Omental fat pad (tissue), 4 donors: Measurements from ENCODE around the gene WDR38. TPM values are rescaled to one million over a fixed set of nuclear protein-coding genes. Genes with fewer than 3 reads are reported as not detected.

Experiments used
- ATAC-seq: fragments of 150-250 bp; one replicate; pipeline ENCODE4 v1.9.1; 2016; ENCODE audit warnings: mild to moderate bottlenecking, moderate library complexity; ENCODE audit not compliant: low FRiP score
- DNase-seq: peaks from one replicate; pipeline ENCODE4 v3.0.0-alpha.2; 2019; ENCODE audit warnings: low spot score
- total RNA-seq, 4 donors: library from RNA; depleted of rRNA; stranded (reverse); fragments of >200 nt; gene quantifications; one replicate each; pipeline ENCODE4 v1.1.0, GENCODE V29; 2016
- TF ChIP-seq, protein P1 (sequence below), 3 donors: fragments of 450-650 bp; IDR thresholded peaks; one replicate each; pipeline ENCODE4 v1.5.1; 2016 to 2017; ENCODE audit warnings: antibody characterized with exemption in 3 of 3, mild to moderate bottlenecking in 3 of 3, moderate library complexity in 2 of 3

WDR38 gene
- total RNA-seq, 4 donors from 2014 or later, result 0.36 TPM; not detected in 3

DNA sequence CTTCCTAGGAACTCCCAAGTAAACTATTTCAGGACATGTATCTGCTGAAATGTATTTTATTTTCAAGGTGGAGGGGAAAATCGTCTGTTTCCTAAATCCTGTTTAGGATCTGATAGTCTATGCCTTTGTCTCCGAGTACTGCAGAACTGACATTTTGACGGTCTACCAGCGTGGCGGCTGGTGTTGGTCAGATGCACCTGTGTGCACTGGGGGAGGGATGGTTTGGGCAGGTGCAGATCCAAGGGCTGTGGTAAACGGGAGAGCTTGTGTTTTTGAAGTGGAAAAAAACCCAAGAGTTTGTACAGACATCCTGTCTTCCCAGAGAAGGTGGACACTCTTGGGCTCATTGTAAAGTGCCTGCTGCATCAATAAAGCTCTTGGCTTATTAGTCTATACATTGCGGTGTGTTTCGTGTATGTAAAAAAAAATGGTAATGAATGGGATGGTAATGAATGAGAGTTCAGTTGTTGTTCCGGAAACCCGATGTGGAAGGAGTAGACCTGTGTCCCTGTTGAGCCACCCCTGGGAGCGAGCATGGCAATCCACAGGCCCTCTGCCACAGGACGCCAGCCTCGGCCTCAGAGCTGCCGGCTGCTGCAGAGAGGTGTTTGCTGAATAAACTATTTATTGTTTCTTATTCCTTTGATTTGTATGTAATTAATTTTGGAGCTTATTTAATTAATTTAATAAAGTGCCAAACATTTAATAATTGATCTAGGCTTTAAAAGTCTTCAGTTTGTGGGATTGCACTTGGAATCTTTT lies 23.9 kb downstream of the WDR38 start:
- DNase-seq (no peak), ATAC-seq (no peak)
- TF ChIP-seq, protein P1, sequence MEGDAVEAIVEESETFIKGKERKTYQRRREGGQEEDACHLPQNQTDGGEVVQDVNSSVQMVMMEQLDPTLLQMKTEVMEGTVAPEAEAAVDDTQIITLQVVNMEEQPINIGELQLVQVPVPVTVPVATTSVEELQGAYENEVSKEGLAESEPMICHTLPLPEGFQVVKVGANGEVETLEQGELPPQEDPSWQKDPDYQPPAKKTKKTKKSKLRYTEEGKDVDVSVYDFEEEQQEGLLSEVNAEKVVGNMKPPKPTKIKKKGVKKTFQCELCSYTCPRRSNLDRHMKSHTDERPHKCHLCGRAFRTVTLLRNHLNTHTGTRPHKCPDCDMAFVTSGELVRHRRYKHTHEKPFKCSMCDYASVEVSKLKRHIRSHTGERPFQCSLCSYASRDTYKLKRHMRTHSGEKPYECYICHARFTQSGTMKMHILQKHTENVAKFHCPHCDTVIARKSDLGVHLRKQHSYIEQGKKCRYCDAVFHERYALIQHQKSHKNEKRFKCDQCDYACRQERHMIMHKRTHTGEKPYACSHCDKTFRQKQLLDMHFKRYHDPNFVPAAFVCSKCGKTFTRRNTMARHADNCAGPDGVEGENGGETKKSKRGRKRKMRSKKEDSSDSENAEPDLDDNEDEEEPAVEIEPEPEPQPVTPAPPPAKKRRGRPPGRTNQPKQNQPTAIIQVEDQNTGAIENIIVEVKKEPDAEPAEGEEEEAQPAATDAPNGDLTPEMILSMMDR (IDR thresholded peaks at IDR 0.05), result no peak

DNA sequence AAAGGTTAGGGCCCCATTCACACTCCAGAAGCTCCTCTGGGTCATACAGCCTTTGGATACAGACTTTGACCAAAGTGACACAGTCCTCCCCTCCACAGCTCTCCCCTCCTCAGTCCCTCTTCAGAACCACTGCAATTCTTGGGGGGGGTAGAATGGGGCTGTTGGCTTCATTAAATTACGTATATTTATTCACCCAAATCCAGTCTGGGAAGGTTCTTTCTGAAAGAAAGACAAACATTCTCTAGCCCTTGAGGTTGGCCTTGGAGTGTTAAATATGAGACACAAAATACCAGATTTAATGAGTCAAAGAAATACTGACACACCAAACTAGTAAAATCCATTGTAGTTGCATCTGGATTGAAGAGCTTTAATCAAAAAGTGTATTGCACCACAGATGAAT lies 24.8 kb downstream of the WDR38 start:
- no peak for ATAC-seq
- TF ChIP-seq, protein P1 (IDR thresholded peaks at IDR 0.05), result no peak
- DNase-seq, result no peak

DNA sequence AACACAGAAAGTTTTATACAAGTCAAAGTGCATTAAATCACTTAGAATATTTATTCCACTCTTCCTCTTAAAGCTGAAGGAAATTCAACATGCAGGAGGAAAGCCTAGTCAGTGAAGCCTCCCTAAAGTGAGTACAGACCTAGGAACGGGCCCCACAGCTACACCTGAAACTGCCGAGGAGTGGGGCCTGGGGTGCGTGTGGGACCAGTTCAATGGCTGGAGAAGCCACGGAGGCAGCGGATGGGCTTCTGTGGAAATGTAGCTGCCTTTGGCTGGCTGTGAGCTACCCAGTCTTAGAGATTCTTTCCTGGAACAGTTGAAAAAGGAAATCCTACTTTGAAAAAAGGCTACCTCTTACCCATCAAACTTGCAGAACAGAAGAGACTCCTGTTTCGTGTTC lies 25.3 kb downstream of the WDR38 start:
- DNase-seq (no peak), ATAC-seq (no peak)
- TF ChIP-seq, protein P1 (IDR thresholded peaks at IDR 0.05), result no peak

DNA sequence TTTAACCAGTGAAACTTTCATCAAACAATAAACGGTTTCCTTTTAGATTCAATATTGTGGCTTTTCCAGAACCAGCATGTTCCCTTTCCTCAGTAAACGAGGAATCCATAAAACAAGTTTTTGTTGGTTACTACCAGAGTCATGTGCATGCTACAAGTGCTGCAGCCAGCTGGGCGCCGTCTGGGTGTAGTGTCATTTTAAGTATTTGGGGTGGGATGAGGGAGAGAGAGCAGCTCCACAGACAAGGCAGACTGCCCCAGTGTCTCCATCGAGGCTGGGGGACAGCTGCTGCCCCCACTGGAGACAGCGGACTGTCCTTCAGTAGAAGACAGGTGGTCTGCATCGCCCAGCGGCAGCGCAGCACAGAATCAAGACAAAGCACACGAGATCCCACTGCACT lies 26.0 kb downstream of the WDR38 start:
- ATAC-seq, result no peak
- TF ChIP-seq, protein P1 (IDR thresholded peaks at IDR 0.05), result no peak
- DNase-seq, result no peak

DNA sequence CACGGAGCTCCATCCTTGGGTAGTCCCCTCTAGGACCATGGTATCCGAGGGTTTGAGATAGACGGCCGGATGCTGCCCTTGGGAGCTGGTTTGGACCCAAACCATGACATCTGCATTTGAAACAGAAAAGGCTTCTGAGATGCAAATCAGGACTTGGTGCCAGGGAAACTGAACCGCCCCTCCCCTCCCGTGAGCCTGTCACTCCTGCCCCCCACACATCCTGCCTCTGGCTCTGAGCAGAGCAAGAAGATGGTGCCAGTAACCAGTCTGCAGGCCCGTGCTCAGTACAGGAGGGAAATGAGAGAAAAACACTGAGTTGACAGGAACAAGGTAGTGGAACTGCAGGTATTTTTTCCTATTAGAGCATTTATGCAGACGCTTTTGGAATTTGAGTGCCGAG lies 27.2 kb downstream of the WDR38 start:
- ATAC-seq, result no peak

DNA sequence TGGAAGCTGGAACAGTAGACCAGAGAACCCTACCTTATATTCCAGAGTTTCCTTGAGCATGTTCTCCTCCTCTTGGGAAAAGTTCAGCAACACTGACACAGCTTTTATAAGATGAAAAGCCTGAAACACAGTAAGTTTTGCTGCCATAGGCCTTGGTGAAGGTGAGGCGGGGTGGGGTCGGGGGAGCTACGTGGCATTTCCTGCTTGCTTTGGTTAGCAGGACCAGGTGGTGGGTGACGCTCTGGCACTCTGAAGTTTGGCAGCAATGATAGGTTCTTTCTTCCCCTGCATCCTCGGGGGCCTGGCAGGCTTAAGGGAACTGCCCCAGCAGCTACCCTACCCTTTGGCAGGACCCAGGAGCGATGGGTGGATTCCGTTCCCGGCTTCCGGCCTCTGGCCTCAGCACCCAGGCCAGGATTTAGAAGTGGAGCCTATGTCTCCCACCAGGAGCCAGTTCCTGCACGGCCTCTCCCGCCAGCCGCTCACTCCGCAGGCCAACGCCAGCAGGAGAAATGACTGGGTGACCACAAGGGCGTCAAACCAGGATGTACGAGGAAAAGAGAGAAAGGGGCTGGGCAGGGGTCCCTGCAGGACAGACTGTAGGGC lies 28.0 kb downstream of the WDR38 start:
- DNase-seq (no peak), ATAC-seq (no peak)
- TF ChIP-seq, protein P1 (IDR thresholded peaks at IDR 0.05), result no peak

More for the DNA sequence above, 27.2 kb downstream of the WDR38 start:
- TF ChIP-seq, protein P1 (IDR thresholded peaks at IDR 0.05), result no peak
- DNase-seq, result no peak

DNA sequence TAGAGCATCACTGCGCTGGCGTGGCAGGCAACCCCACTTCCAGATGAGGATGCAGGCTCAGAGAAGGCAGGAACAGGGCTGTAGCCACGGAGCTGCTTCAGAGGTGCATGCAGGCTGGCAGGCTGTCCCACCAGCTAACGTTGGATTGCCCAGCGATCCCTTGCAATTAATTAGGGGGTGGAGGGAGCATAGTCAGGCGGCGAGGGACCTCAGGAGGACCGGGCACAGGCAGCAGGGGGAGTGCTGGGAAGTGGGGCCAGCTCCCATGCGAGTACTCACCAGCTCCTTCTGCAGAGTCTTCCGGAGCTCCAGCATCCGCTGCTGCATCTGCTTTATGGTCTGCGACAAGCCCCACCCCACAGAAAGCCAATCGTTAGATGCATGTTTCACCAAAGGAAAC lies 29.0 kb downstream of the WDR38 start:
- no peak for ATAC-seq
- TF ChIP-seq, protein P1 (IDR thresholded peaks at IDR 0.05), result no peak
- DNase-seq, result no peak
